Right lobe of liver (tissue), 6 donors: ENCODE results near the gene TSPO. TPM values are rescaled to one million over a fixed set of nuclear protein-coding genes. Genes with fewer than 3 reads are reported as not detected.

Experiments used
- ATAC-seq, 4 donors: fragments of 200-7000 bp; cut with Tn5 transposase; one replicate each; pipeline ENCODE4 v1.9.1; 2020; ENCODE audit warnings: mild to moderate bottlenecking in 4 of 4, moderate library complexity in 4 of 4
- DNase-seq, 3 donors: peaks; one replicate each; pipeline ENCODE4 v3.0.0-alpha.2; 2020
- H3K27ac ChIP-seq, 3 donors: fragments of 200-600 bp; one replicate each; pipeline ENCODE4 v1.8.0; 2022
- H3K27me3 ChIP-seq, 2 donors: fragments of 200-600 bp; one replicate each; pipeline ENCODE4 v1.8.0; 2022
- H3K36me3 ChIP-seq, 4 donors: fragments of 200-600 bp; sonication (generic) in 1 of 4; one replicate each; pipeline versions ENCODE4 v1.5.1 to v1.8.0; 2017 to 2022; ENCODE audit warnings: control low read depth in 1 of 4
- H3K4me1 ChIP-seq, 4 donors: fragments of 200-600 bp; sonication (generic) in 1 of 4; one replicate each; pipeline versions ENCODE4 v1.5.1 to v1.8.0; 2017 to 2022; ENCODE audit warnings: control low read depth in 1 of 4
- H3K4me3 ChIP-seq, 3 donors: fragments of 200-600 bp; one replicate each; pipeline ENCODE4 v1.8.0; 2022
- H3K9me3 ChIP-seq, 4 donors: fragments of 200-600 bp; sonication (generic) in 1 of 4; one replicate each; pipeline versions ENCODE4 v1.5.1 to v1.8.0; 2017 to 2022; ENCODE audit warnings: control low read depth in 1 of 4
- CTCF ChIP-seq, 4 donors: fragments of 200-600 bp in 3 of 4; fragments of 450-650 bp in 1 of 4; IDR thresholded peaks; one replicate each; pipeline versions ENCODE4 v1.5.1 to v1.8.0; 2016 to 2022; ENCODE audit warnings: antibody characterized with exemption in 4 of 4, mild to moderate bottlenecking in 2 of 4
- POLR2A ChIP-seq: fragments of 450-650 bp; IDR thresholded peaks from one replicate; pipeline ENCODE4 v1.6.1; 2017; ENCODE audit warnings: antibody characterized with exemption, mild to moderate bottlenecking
- WGBS: methylation state at CpG from one replicate; pipeline ENCODE4 v1.1.6; 2018; ENCODE audit warnings: low coverage, low lambda C conversion rate; ENCODE audit not compliant: insufficient coverage; ENCODE audit errors: missing lambda C conversion rate; 5-methylcytosine and 5-hydroxymethylcytosine counted together
- intact Hi-C, 2 donors: fragments of 100-400 bp; cut with DNase I; formaldehyde crosslinking; loops; one replicate each; pipeline versions ENCODE4 v1.11.2 to v1.14.1; 2022
- total RNA-seq, 6 experiments: library from RNA; depleted of rRNA in 2 of 6; stranded (reverse); fragments of >200 nt in 2 of 6; fragmentation: NEBNext Ultra II Directional in 3 of 6; extraction: Animal tissue kit (Norgen Biotek cat#: 25700) in 3 of 6; gene quantifications; one replicate each; pipeline versions ENCODE4 v1.1.0 to v1.2.4, GENCODE V29; 2016 to 2023
- donor health status: DM: no; HTN: yes; CAD: no.
- donor health status: DM: no; HTN: no; CAD: no.
- donor health status: DM: no; HTN: no; CAD: no.
- donor health status: DM: no; HTN: yes; CAD: no.
- donor health status: DM: no; HTN: yes; CAD: no.

Gene TSPO
- total RNA-seq, 6 experiments from 2014 or later = 18.1 to 198 (median 31.9) TPM

GRCh38 chr22:43207849-43208702 lies 56.7 kb downstream of the TSPO start:
- H3K9me3 ChIP-seq = no peaks in the 10 kb centered on the region
- H3K4me3 ChIP-seq = no peak overlapping the region
- intact Hi-C loops = no loop called here
- H3K27me3 ChIP-seq = no peaks in the 10 kb centered on the region
- no peak overlapping the region for H3K27ac ChIP-seq
- WGBS = 72% methylated on average over 9 of the region's 26 CpGs
- no peaks in the 10 kb centered on the region for H3K4me1 ChIP-seq
- H3K36me3 ChIP-seq = no peaks in the 10 kb centered on the region
- DNase-seq = no peak
- no peak for ATAC-seq
- no peak for TF ChIP-seq CTCF (IDR thresholded peaks at IDR 0.05)
- TF ChIP-seq POLR2A = no peak

DNA sequence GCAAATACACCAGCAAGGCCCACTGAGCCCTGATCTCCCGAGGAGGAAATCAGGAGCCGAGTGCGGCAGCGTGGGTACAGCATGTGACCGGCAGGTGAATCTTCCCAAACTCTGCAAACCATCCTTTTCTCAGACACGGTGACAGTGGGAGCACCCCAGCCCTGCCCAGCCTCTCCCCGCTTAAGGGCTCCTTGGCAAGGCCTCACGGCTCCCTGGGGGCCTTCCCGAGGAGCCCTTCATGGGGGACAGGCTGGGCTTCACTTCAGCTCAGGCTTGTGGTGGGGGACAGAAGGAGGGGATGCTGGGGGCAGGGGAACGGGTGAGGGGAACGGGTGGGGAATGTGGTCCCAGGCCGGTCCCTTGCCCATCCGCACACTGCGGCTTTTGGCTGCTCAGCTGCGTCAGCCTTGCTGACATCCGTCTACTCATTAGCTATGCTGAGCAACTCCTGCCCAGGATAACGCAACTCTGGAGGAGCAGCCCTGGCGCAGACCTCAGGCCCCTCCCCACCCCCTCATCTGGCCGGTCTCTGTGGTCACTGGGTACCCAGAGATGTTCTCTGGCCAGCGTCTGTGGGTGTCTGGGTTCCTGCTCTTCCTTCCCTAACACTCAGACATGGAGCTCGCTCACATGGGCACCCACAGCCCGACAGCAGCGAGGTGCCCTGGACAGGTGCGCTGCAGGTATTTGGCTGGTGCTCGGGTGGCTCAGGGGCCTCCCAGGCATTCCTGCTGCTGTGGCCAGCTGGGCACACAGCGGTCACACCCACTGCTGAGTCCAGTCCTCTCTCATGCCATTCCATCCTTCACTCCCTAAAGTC lies 57.6 kb downstream of the TSPO start:
- no peak for DNase-seq
- Histone ChIP-seq H3K4me3 (no peak overlapping the region), H3K9me3 (no peaks in the 10 kb centered on the region), H3K4me1 (no peaks in the 10 kb centered on the region), H3K27me3 (no peaks in the 10 kb centered on the region), H3K36me3 (no peaks in the 10 kb centered on the region), H3K27ac (no peak overlapping the region)
- no peak for TF ChIP-seq CTCF (IDR thresholded peaks at IDR 0.05)
- WGBS = 80% methylated on average over 1 of the region's 26 CpGs
- ATAC-seq = no peak
- intact Hi-C loops = no loop called here

DNA sequence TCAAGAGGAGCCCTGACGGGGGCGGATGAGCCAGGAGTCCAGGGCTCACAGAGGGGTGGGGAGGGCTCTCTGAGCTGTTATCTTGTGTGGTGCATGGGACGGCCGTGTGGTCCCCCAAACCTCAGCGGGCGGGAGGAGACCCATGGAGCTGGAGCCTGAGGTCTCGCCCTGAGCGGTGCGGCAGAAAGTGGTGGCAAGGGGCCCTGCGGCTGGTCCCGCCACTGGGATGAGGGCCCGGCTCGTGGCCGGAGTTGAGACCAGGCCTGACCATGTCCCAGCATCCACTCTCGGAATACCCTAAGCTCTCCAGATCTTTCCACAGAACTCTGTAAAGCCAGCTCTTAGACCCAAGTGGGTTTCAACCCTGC lies 58.1 kb downstream of the TSPO start:
- intact Hi-C loops = no loop called here
- H3K36me3 ChIP-seq = no peaks in the 10 kb centered on the region
- TF ChIP-seq POLR2A (no peak), CTCF (IDR thresholded peaks at IDR 0.05) (no peak)
- no peaks in the 10 kb centered on the region for H3K4me1 ChIP-seq
- DNase-seq = no peak
- no peaks in the 10 kb centered on the region for H3K9me3 ChIP-seq
- no peak for ATAC-seq
- no peak overlapping the region for H3K4me3 ChIP-seq
- H3K27ac ChIP-seq = no peak overlapping the region
- whole genome bisulfite sequencing = no CpG with 5 or more reads among the region's 15 CpGs
- no peaks in the 10 kb centered on the region for H3K27me3 ChIP-seq

DNA sequence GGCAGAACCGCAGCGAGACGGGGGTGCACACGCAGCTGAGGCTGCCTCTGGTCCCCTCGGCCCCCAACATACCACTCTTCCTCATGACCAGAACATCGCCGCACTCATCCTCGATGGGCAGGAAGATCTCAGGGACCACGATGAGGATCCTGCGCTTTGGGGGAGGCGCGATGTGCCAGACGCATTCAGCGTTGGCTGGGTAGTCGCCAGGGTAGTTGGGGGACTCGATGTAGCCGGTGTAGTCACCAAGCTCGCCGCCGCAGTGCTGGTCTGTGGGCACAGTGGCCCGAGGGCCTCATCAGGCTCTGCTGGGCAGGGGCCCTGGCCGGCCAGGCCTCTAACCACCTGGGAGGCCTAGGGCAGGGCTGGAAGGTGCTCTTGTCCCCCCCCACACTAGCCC lies 58.6 kb downstream of the TSPO start:
- no peaks in the 10 kb centered on the region for H3K9me3 ChIP-seq
- no peak overlapping the region for H3K27ac ChIP-seq
- H3K4me1 ChIP-seq = no peaks in the 10 kb centered on the region
- DNase-seq (no peak), ATAC-seq (no peak)
- 61% methylated on average over 3 of the region's 22 CpGs for WGBS
- intact Hi-C loops = no loop called here
- TF ChIP-seq CTCF (IDR thresholded peaks at IDR 0.05) = no peak
- no peak for TF ChIP-seq POLR2A
- H3K36me3 ChIP-seq = no peaks in the 10 kb centered on the region
- H3K4me3 ChIP-seq = no peak overlapping the region
- H3K27me3 ChIP-seq = no peaks in the 10 kb centered on the region
